SU-DHL-6 (cell line): Measurements from ENCODE around the gene GDPGP1.

Experiments
- H2AFZ ChIP-seq: fragments of 200-600 bp; sonication (generic); 2 replicates; pipeline ENCODE4 v1.6.1; 2014; ENCODE audit warnings: low read depth, mild to moderate bottlenecking, moderate library complexity, mixed read lengths, antibody characterized with exemption, low read length; ENCODE audit not compliant: severe bottlenecking
- H3F3A ChIP-seq: fragments of 200-600 bp; shearing (Covaris generic); 2 replicates; pipeline ENCODE4 v1.6.0; 2016; ENCODE audit warnings: antibody characterized with exemption, mild to moderate bottlenecking; ENCODE audit not compliant: insufficient read depth
- H3K27ac ChIP-seq: fragments of 200-600 bp; sonication (generic); 2 replicates; pipeline ENCODE4 v1.5.1; 2016; ENCODE audit warnings: low read depth, mild to moderate bottlenecking, low read length, moderate library complexity, mixed read lengths
- H3K27me3 ChIP-seq: fragments of 200-600 bp; sonication (generic), shearing (Covaris generic); 2 replicates; pipeline ENCODE4 v1.6.0; 2014; ENCODE audit warnings: mild to moderate bottlenecking, low read length
- H3K36me3 ChIP-seq: fragments of 200-600 bp; sonication (generic); 2 replicates; pipeline ENCODE4 v1.6.1; 2014; ENCODE audit warnings: mild to moderate bottlenecking, low read length, mixed read lengths
- H3K4me2 ChIP-seq: fragments of 300-600, 200-600 bp; shearing (Covaris generic), sonication (generic); 2 replicates; pipeline ENCODE4 v1.6.0; 2014; ENCODE audit warnings: low read length, low read depth, mild to moderate bottlenecking; ENCODE audit not compliant: poor library complexity, severe bottlenecking
- H3K4me3 ChIP-seq: fragments of 200-600 bp; sonication (generic); 2 replicates; pipeline ENCODE4 v1.5.1; 2014; ENCODE audit warnings: antibody characterized with exemption, low read length, mild to moderate bottlenecking, mixed read lengths; ENCODE audit not compliant: insufficient read depth, poor library complexity, severe bottlenecking
- H3K79me2 ChIP-seq: fragments of 200-600 bp; sonication (generic); 2 replicates; pipeline ENCODE4 v1.6.1; 2014; ENCODE audit warnings: mild to moderate bottlenecking, low read length, moderate library complexity; ENCODE audit not compliant: insufficient read depth
- H3K9ac ChIP-seq: fragments of 200-600 bp; sonication (generic); 2 replicates; pipeline ENCODE4 v1.7.0; 2014; ENCODE audit warnings: mild to moderate bottlenecking, low read length
- H3K9me2 ChIP-seq: fragments of 200-600 bp; sonication (generic); replicated peaks from 2 replicates; pipeline ENCODE4 v1.6.1; 2014; ENCODE audit warnings: low read length; ENCODE audit not compliant: insufficient read depth
- H3K9me3 ChIP-seq: fragments of 200-600 bp; sonication (generic); 2 replicates; pipeline ENCODE4 v1.6.1; 2014; ENCODE audit warnings: low read length, mixed read lengths; ENCODE audit not compliant: insufficient read depth
- H4K20me1 ChIP-seq: fragments of 200-600 bp; sonication (generic); 2 replicates; pipeline ENCODE4 v1.6.1; 2014; ENCODE audit warnings: low read depth, mild to moderate bottlenecking, antibody characterized with exemption, low read length, moderate library complexity, mixed read lengths
- EZH2phosphoT487 ChIP-seq: fragments of 200-600 bp; sonication (generic), shearing (Covaris generic); conservative IDR thresholded peaks from 2 replicates; pipeline ENCODE4 v1.6.1; 2018; ENCODE audit warnings: mild to moderate bottlenecking, antibody characterized with exemption, low read length, moderate library complexity, mixed read lengths
- TF ChIP-seq, protein P1 (sequence below): fragments of 200-600 bp; sonication (generic); IDR thresholded peaks from one replicate; pipeline ENCODE4 v1.5.1; 2017; ENCODE audit warnings: antibody characterized with exemption, mild to moderate bottlenecking, low read length, moderate library complexity; ENCODE audit not compliant: insufficient read depth, poor library complexity, severe bottlenecking

Gene GDPGP1

DNA sequence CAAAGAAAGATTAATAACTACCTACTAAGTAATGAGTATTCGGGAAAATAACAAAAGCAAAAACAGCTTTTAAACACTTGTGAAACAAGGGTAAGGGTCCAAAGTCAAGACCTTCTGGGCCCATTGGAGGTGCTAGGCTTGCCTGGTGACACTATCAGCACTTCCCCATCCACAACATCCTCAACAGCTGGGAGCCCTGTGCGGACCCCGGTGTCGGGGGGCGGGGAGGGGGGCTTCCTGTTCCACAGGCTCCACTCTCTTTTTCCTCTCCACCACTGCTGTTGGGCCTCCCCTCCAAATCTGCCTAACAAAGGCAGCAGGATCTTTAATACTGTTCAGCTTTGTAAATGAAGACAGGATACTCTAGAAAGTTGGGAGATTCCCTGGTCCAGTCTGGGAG, 53.1 kb downstream of the GDPGP1 start:
- H3K9me3 ChIP-seq, result no peaks in the 10 kb centered on the region
- H3K9ac ChIP-seq, result no peak overlapping the region
- no peaks in the 10 kb centered on the region for H3F3A ChIP-seq
- no peak overlapping the region for H2AFZ ChIP-seq
- H3K27ac ChIP-seq, result no peak overlapping the region
- H3K4me3 ChIP-seq, result no peak overlapping the region
- no peaks in the 10 kb centered on the region for H3K79me2 ChIP-seq
- no peak overlapping the region for H3K4me2 ChIP-seq
- H3K9me2 ChIP-seq, result no peaks in the 10 kb centered on the region
- TF ChIP-seq, protein P1, sequence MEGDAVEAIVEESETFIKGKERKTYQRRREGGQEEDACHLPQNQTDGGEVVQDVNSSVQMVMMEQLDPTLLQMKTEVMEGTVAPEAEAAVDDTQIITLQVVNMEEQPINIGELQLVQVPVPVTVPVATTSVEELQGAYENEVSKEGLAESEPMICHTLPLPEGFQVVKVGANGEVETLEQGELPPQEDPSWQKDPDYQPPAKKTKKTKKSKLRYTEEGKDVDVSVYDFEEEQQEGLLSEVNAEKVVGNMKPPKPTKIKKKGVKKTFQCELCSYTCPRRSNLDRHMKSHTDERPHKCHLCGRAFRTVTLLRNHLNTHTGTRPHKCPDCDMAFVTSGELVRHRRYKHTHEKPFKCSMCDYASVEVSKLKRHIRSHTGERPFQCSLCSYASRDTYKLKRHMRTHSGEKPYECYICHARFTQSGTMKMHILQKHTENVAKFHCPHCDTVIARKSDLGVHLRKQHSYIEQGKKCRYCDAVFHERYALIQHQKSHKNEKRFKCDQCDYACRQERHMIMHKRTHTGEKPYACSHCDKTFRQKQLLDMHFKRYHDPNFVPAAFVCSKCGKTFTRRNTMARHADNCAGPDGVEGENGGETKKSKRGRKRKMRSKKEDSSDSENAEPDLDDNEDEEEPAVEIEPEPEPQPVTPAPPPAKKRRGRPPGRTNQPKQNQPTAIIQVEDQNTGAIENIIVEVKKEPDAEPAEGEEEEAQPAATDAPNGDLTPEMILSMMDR, result no peak
- no peak for TF ChIP-seq EZH2phosphoT487
- no peaks in the 10 kb centered on the region for H3K27me3 ChIP-seq
- no peaks in the 10 kb centered on the region for H3K36me3 ChIP-seq
- no peaks in the 10 kb centered on the region for H4K20me1 ChIP-seq

DNA sequence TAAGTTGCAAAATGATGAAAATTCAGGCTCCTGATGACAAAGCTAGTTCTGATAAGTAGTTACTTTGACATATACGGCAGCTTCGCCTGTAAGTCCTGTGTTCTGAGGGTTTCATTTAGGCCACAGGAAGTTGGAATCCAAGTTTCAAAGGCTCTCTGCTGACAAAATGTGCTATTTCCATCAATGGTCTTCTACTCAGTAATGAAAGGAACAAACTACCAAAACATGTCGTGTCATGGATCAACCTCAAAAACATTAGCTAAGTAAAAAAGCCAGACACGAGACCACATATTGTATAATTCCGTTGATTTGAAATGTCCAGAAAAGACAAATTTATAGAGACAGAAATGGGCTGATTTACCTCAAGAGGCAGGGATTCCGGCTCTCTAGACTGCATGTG, 53.9 kb downstream of the GDPGP1 start:
- no peaks in the 10 kb centered on the region for H3K79me2 ChIP-seq

DNA sequence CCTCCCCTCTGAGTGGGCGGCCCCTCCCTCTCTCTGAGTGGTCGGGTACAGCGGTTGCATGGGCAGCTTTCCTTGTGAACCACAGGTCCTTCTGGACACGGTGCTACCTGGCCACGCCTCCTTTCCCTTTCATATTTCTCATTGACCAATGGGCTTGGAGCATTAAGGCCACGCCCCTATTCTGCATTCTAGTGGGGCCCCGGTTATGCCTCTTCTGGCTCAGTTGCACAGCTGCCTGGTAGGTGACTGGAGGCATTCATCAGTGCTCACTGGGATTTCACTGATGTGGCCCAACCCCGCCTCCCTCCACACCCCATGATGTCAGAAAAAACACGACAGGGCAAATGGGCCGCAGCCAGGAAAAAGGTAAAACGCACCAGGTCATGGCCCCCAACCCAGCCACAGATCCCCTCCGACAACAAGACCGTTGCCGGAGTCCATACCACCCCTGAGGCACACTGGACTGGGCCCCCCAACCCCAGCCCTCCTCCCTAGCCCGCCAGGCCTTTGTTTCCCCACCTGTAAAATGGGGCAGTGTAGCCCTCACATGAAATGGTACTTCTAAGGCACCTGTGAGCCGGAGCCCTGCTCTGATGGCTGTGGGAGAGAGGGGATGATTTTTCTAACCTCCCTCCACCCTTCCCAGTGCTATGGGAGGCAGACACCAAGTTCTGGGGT, 57.8 kb downstream of the GDPGP1 start:
- no peak for TF ChIP-seq EZH2phosphoT487
- TF ChIP-seq, protein P1, result no peak
- no peaks in the 10 kb centered on the region for H3K27me3 ChIP-seq
- no peaks in the 10 kb centered on the region for H3K9me2 ChIP-seq
- no peak overlapping the region for H3K27ac ChIP-seq
- no peaks in the 10 kb centered on the region for H3F3A ChIP-seq
- no peaks in the 10 kb centered on the region for H4K20me1 ChIP-seq
- no peak overlapping the region for H2AFZ ChIP-seq
- no peaks in the 10 kb centered on the region for H3K36me3 ChIP-seq
- H3K4me3 ChIP-seq, result no peak overlapping the region
- no peaks in the 10 kb centered on the region for H3K79me2 ChIP-seq
- H3K9me3 ChIP-seq, result no peaks in the 10 kb centered on the region
- no peak overlapping the region for H3K9ac ChIP-seq
- H3K4me2 ChIP-seq, result peak overlapping the region; percentile 19

More for the DNA sequence above, 53.9 kb downstream of the GDPGP1 start:
- Histone ChIP-seq H3K4me2 (no peak overlapping the region), H3K27ac (no peak overlapping the region), H3K27me3 (no peaks in the 10 kb centered on the region), H3K36me3 (no peaks in the 10 kb centered on the region), H4K20me1 (no peaks in the 10 kb centered on the region), H3K9me3 (no peaks in the 10 kb centered on the region), H3K4me3 (no peak overlapping the region), H3K9me2 (no peaks in the 10 kb centered on the region), H3F3A (no peaks in the 10 kb centered on the region), H3K9ac (no peak overlapping the region), H2AFZ (no peak overlapping the region)
- no peak for TF ChIP-seq EZH2phosphoT487
- TF ChIP-seq, protein P1, result no peak
